HFF-Myc (cell line): ENCODE data around the gene SCN7A.

Experiments used
- DNase-seq: peaks from one replicate; pipeline ENCODE4 v3.0.0-alpha.2; 2011; ENCODE audit warnings: low read depth; ENCODE audit errors: extremely low read depth
- H3K4me3 ChIP-seq: replicated peaks from 2 replicates; pipeline ENCODE4 v1.5.1; 2011; ENCODE audit warnings: low read depth, mild to moderate bottlenecking, control low read depth, low read length
- CTCF ChIP-seq: IDR thresholded peaks from 2 replicates; pipeline ENCODE4 v1.5.1; 2012; ENCODE audit warnings: mild to moderate bottlenecking, low read depth, low read length, control low read depth; ENCODE audit errors: missing control alignments

SCN7A gene

GRCh38 chr2:166436976-166437375, 57.1 kb downstream of the SCN7A start:
- no peak overlapping the region for H3K4me3 ChIP-seq
- no peak for DNase-seq
- no peak for TF ChIP-seq CTCF

- no peak for DNase-seq
- no peak overlapping the region for H3K4me3 ChIP-seq
These were observed 57.9 kb downstream of the SCN7A start for GRCh38 chr2:166436189-166436588.

GRCh38 chr2:166434491-166434890, 59.6 kb downstream of the SCN7A start:
- H3K4me3 ChIP-seq: no peak overlapping the region

More at GRCh38 chr2:166436189-166436588, 57.9 kb downstream of the SCN7A start:
- TF ChIP-seq CTCF: no peak

GRCh38 chr2:166433457-166433856, 60.6 kb downstream of the SCN7A start:
- TF ChIP-seq CTCF: no peak
- DNase-seq: no peak
- no peak overlapping the region for H3K4me3 ChIP-seq

More at GRCh38 chr2:166434491-166434890, 59.6 kb downstream of the SCN7A start:
- no peak for TF ChIP-seq CTCF
- no peak for DNase-seq

- TF ChIP-seq CTCF: no peak
- no peak overlapping the region for H3K4me3 ChIP-seq
- DNase-seq: no peak
These were observed 61.7 kb downstream of the SCN7A start for GRCh38 chr2:166432331-166432730.

GRCh38 chr2:166424841-166425240, 69.2 kb downstream of the SCN7A start:
- DNase-seq: no peak
- no peak overlapping the region for H3K4me3 ChIP-seq
- no peak for TF ChIP-seq CTCF

- no peak overlapping the region for H3K4me3 ChIP-seq
- DNase-seq: no peak
- peak; percentile 25 for TF ChIP-seq CTCF
These were observed 74.5 kb downstream of the SCN7A start for GRCh38 chr2:166419616-166419934.
